Ramos (cell line): ENCODE data around the gene ROPN1B.
"Not testable (repeated sequence)": the region's sequence is repeated elsewhere in the genome, so short reads cannot be mapped to it uniquely, and the experiment has no call there.

Source experiments
- in situ Hi-C: fragments of 300-500 bp; cut with MboI; formaldehyde crosslinking; loops from one replicate; pipeline ENCODE4 v1.14.3; 2022; ENCODE audit warnings: low sequenced_read_pairs; ENCODE audit not compliant: unreplicated experiment

ROPN1B gene

DNA sequence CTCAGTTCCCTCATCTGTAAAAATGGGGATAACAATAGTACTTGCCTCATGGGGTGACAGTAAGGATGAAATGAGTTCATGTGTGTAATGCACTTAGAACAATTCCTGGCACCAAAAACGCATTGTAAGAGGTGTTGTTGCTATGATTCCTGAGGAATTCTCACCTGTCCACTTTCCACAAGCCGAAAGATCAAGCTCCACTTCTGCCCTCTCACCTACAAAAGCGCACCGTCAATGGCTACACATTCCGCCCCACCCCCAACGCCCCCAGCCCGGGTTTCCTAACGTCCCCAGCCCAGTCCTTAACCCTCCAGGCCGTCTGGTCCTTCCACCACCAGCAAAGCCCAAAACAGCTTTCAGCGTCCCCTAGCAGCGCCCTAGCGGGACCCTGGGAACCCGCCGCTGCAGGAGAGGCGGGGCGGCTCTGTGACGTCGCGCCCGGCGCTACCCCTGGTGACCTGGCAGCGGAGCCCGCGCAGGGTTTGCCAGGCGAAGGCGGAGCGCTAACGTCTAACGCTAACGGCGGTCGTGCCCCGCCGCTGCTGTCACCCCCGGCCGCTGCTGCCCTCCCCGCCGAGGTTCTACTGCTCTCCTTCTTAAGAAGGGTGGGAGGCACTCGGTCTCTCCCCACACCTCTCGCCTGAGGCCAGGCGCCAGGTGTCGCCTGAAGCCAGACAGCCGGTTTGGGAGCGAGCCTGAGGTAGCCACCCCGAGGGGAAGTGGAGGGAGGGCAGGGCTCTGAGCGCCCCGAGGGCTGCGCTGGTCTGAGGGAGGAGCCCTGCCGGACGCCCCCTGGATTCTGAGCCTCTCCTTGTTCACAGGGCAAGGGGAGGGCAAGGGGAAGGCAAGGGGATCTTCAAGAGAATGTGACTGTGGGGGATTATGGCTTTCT lies at the start of gene ROPN1B:
TSS of gene ROPN1B (plus strand) at position 478 of the 892 bp plus-strand sequence. CDS start 2,877 bp downstream, outside the sequence.
- in situ Hi-C loops: not testable (repeated sequence)

DNA sequence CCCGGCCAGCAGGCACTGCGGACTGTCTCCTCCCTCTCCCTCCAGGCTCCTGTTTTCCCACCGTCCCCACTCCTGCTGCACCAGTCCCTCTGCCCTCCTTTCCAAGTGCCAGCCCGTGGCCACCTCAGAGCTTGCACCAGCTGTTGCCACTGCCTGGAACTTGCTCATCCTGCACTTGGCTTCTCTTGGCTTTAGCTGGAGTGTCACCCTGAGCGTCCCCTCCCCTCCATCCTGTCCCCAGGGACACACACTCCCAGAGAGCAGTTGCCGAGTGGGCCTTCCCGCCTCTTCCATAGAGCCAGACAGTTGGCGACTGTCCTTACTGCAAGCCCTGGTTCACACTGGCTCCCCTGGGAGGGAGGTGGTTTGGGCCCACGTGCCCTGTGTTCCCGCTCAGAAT lies 48.8 kb upstream of the ROPN1B start:
- in situ Hi-C loops: not testable (repeated sequence)

DNA sequence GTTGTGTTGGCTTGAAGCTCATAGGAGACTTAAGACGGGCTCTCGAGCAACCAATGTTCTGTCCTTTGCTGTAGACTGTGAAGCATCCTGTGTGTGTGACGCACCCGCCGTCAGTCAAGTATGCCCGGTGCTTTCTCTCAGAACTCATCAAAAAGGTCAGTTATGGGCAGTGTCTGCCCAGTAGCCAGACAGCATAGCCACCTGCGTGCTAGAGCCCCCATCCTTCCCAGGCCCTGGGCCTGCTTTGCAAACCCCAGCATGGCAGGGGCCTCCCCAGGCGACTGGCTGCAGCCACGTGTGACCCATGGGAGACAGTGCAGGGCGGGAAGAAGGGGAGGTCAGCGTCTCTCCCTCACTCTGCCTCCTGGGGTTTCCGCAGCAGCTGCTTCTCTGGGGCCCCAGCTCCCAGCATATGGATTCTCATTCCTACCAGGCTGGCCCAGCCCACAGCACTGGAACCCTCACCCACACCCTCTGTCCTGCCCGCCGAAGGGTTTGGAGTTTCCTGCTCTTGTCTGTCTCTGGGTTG lies 48.2 kb upstream of the ROPN1B start:
- in situ Hi-C loops: not testable (repeated sequence)

DNA sequence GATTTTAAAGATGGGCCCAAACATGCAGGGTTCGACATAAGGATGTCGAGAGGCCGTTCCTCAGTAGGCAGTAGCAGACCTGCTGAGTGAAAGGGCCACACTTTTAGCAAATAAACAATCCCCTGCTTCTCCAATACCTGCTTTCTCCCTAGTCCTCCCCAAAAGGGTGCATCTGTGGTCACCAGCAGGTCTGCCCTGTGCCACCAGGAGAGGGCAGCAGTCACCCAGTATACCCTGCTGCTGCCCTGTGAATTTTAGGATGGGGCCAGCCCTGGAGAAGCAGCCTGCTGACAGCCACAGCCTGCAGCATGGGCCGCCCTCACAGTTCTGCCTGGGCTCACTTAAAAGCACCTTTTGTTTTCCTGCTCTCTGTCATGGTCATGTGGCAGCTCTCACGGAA lies 47.3 kb upstream of the ROPN1B start:
- in situ Hi-C loops: not testable (repeated sequence)

DNA sequence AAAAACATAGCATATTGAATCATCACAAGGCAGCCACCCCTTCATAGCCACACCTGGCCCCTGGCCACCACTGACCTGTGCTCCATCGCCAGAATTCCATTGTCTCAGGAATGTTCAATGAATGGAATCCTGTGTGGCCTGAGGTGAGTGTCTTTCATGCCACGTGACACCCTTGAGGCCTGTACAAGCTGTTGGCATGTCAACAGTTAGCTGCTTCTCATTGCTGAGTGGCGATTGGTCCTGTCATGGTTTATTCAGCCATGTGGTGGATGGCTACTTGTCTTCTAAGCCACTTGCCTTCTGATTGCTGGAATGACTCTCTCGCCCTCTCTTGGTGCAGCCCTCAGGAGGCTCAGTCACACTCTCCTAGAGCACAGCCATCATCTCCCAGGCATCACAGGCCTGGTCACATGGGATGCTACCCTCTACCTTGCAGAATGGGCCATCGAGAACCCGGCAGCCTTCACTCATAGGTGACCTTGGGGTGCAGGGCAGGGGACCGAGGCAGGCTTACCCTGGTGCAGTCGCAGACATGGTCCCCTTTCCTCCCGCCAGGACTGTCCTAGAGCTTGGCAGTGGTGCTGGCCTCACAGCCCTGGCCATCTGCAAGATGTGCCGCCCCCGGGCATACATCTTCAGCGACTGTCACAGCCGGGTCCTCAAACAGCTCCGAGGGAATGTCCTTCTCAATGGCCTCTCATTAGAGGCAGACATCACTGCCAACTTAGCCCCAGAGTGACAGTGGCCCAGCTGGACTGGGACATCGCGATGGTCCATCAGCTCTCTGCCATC lies 45.5 kb upstream of the ROPN1B start:
- in situ Hi-C loops: not testable (repeated sequence)

DNA sequence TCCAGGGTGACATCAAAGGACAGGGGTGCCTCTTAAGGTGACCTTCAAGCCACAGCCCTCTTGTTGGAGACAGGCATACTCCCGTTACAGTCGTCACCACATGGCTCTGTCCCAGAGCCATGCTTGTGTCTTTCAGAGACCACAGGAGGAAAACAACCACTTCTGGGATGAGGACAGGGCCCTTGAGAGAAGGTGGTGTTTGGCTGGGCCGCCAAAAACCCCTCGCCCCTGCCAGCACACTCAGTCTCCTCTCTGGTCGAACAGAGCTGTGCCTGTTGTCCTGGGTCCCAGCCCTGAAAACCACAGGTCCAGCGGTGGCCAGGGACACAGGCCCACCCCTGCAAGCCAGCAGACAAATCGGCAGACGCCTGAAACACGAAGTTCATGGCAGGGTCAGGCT lies 44.7 kb upstream of the ROPN1B start:
- in situ Hi-C loops: not testable (repeated sequence)

DNA sequence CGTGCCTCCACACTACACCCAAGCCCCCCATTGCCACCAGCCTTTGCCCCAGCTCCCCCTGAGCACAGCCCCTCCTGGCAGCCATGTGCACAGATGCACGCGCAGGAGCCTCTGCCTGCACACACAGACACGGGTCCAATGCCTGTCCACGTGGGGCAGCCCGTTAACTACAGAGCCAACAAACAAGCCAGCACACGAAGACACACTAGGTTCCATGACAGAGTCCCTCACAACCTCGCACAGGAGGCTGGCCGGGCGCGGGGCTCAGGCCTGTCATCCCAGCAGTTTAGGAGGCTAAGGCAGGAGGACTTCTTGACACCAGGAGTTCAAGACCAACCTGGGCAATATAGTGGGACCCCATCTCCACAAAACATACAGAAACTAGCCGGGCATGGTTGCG lies 43.3 kb upstream of the ROPN1B start:
- in situ Hi-C loops: not testable (repeated sequence)

DNA sequence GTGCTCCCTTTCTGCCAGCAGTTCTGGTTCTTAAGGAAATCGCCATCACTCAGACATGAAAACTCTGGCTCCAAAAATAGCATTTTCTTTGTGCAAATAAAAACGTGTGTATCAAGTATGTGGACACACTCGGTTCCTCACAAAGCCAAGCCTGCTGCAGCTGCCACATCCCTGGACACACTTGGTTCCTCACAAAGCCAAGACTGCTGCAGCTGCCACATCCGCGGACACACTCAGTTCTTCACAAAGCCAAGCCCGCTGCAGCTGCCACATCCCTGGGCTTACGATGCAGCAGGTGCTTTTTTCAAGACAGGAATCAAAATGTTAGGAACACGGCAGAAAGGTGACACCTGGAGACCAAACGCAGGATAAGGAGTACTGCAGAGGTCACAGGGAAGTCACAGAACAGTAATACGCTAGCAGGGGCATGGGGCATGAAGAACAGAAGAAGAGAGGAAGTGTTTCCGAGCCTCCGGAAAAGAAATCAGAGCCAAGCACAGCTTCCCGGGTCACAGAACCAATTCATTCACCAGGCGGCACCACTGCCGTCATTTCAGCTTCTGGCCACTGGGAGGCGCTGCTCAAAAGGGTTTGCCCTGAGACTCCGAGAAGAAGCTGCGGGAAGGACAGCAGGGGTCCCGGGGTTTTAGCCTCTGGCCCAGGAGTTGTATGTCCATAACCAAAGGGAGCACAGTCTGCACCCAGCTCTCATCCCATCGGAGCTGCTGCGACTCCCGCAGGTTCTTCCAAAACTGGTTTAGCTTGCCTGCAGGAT lies 40.0 kb upstream of the ROPN1B start:
- in situ Hi-C loops: not testable (repeated sequence)

DNA sequence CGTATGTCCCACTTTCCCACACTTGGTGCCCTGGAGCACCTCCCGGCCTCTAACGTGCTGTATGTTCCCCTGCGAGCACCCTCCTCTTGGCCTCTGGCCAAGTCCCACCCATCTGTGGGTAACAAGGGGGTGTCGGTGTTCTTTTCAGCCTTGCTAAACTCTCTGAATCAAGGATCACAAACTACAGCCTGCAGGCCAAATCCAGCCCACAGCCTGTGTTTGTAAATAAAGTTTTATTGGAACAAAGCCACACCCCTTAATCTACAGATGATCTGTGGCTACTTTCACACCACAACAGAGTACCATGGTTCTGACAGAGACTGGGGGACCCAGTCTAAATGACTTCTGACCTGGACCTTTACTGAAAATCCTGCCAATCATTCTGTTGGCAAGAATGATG lies 39.2 kb upstream of the ROPN1B start:
- in situ Hi-C loops: not testable (repeated sequence)

DNA sequence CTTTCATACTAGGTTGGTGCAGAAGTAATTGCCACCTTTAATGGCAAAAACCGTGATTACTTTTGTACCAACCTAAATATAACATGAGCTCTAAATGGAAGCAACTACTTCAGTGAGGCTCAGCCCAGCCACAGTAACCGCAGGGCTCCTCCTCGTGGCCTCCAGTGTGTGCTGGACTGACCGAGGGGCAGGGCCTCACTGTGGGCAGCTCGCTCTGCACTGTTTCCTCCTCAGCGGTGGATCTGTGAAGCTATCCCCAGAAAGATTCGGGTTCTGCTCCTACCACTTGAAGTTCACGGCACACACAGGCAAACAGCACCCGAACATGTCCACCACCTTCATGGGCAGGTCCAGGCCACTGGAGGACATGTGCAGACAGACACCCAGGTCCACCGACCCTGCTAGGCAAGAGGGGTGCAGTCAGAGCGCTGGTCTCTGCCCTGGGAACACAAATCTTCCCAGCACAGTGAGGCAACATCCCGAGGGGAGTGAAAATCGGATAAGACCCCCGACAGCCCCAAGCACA lies 37.6 kb upstream of the ROPN1B start:
- in situ Hi-C loops: not testable (repeated sequence)

DNA sequence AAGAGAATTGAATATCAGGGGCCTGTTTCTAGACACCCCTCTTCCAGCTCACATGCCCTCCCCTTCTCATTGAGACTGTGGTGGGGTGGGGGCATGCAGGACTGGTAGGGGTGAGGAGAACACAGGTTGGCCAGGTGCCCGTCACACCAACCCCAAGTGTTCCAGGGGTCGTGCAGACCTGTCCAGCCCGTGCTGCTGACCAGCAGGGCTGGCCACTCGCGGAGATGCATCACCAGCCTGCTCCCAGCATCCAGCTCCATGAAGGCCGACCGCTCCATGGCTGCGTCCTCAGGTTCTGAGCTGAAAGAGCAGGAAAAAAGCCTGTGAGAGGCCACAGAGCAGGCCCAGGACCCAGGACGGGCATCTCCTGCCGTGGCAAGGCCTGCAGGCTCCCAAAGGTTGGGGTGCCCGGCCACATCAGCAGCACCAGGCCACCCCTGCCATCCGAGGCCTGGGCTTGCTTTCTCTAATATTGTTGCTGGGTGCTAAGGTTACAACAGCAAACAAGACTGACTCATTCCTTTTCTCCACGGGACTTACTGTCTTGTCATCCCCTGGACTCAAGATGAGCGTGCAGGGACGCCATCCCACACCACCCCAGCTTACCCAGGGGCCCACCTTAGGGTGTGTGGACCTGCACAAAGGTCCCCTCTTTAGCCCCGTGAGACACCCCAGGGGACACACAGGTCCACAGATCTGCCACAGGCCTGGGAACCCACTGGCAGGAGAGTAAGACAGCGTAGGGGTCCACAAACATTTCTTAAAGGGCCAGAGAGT lies 35.4 kb upstream of the ROPN1B start:
- in situ Hi-C loops: not testable (repeated sequence)

DNA sequence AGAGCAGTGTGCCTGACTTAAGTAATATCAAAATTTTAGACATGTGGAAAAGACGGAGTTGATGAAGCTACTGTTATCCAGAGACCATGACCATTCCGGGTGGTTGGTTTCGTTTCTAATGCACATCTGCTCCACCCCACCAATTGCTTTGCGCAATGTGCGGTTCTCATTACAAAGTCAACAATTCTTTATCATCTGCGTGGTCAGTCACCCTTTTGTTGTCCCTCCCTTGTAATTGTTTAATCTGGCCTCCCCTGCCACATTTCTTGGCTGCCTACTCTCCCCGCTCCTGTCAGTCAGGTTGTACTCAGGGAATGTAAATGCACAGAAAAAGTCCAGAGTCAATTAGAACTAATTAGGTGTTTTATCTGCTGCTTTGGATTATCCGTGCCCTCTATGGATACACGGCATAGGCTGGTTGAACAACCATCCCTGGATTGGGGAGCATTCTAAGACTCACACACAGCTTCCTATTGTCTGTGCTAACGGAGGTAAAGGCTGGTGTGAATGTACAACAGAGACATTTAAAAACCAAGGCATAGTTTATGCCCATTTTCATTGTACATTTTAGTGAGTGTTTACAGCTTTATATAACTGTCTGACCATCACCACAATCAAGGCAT lies 33.6 kb upstream of the ROPN1B start:
- in situ Hi-C loops: not testable (repeated sequence)

DNA sequence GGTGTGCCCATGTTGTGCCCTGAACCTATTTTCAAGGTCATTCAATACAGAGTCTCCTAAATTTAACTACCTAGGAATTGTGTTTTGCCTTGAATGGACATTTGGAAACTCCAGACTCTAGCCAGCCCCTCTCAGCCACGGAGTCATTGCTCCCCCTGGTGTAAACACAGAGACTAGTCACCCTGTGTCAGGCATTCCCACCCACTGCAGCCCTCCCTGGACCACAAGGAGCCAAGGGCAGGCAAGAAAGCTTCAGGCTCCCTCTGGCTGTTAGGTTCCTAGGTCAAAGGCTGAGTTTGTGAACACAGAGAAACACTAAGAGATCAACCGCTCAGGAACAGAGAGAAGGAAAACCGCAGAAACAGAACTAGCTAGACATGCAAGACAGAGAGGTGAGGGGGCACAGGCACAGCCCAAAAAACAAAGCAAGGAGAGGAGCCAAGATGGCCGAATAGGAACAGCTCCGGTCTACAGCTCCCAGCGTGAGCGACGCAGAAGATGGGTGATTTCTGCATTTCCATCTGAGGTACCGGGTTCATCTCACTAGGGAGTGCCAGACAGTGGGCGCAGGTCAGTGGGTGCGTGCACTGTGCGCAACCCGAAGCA lies 32.7 kb upstream of the ROPN1B start:
- in situ Hi-C loops: not testable (repeated sequence)

DNA sequence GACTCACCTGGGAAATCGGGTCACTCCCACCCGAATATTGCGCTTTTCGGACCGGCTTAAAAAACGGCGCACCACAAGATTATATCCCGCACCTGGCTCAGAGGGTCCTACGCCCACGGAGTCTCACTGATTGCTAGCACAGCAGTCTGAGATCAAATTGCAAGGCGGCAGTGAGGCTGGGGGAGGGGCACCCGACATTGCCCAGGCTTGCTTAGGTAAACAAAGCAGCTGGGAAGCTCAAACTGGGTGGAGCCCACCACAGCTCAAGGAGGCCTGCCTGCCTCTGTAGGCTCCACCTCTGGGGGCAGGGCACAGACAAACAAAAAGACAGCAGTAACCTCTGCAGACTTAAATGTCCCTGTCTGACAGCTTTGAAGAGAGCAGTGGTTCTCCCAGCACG lies 32.1 kb upstream of the ROPN1B start:
- in situ Hi-C loops: not testable (repeated sequence)

DNA sequence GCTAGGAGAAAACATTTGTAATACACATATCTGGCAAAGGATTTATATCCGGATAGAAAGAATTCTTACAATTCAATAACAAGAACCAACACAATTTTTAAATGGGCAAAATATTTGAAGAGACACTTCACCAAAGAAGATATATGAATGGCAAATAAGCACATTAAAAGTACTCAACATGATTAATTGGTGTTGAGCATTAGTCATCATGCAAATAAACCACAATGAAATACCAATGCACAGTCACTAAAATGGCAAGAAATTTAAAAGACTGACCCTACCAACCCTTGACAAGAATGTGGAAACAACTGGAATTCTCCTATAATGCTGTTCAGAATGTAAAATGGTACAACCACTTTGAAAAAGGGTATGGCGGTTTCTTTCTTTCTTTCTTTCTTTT lies 21.2 kb upstream of the ROPN1B start:
- in situ Hi-C loops: not testable (repeated sequence)

DNA sequence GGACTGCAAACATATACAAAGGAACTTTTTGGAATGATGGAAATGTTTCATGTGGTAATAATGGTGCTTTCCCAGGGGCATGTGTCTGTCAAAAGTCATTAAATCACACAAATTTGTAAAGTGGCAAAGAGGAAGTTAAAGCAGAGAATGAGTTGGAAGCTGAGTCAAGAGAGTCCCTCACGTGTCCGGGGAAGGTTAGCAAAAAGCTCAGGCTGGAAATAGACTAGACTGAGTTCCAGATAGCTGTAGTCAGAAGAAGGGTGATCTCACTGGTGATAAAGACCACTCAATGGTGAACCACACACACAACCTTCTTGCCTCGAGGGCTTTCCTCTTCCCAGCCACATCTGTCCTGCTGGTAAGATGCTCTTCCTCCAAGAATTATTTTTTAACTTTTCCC lies 20.1 kb upstream of the ROPN1B start:
- in situ Hi-C loops: not testable (repeated sequence)

DNA sequence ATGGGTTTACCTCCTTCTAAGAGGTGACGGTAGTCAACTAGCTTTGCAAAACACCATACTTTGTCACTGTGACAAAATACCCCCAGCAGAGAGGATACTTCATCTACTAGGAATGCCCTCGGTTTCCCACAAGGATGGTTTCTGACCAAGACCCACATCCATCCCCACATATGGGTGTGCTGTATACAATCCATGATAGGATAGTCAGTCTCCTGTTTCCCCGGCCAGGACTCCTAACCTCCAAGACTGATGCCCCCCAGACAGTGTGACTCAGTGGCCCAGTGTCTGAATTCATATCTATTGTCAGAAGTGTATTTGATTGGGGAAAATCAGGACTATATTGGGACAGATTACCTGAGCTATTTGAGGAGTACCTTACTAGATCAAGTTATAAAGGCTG lies 17.8 kb upstream of the ROPN1B start:
- in situ Hi-C loops: not testable (repeated sequence)

DNA sequence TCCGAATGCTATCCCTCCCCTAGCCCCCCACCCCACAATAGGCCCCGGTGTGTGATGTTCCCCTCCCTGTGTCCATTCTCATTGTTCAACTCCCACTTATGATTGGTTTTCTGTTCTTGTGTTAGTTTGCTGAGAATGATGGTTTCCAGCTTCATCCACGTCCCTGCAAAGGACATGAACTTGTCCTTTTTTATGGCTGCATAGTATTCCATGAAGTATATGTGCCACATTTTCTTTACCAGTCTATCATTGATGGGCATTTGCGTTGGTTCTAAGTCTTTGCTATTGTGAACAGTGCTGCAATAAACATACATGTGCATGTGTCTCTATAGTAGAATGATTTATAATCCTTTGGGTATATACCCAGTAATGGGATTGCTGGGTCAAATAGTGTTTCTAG lies 12.0 kb upstream of the ROPN1B start:
- in situ Hi-C loops: not testable (repeated sequence)
